DMS153 (cell line): ENCODE results near the gene DNAH10.
A peak's percentile ranks its signal among the peaks of the same experiment; 100 is the strongest.

Experiments used
- DNase-seq: peaks from one replicate; lab custom pipeline; 2025; lab: John Stamatoyannopoulos, UW

Gene DNAH10

DNA sequence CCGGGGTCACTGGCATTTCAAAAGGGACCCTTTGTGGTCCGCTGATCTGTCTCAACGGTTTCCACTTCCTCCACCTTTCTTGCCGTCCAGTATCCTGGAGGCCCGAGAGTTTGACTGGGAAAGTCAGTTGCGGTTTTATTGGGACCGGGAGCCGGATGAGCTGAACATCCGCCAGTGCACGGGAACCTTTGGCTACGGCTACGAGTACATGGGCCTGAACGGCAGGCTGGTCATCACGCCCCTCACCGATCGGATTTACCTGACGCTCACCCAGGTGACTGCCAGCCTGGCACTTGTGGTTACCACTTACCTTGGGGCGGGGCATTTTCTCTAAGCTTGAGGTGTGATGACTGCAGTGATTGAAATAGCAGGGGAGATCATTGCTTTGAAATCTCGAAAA lies 83.8 kb downstream of the DNAH10 start:
- no peak for DNase-seq

DNA sequence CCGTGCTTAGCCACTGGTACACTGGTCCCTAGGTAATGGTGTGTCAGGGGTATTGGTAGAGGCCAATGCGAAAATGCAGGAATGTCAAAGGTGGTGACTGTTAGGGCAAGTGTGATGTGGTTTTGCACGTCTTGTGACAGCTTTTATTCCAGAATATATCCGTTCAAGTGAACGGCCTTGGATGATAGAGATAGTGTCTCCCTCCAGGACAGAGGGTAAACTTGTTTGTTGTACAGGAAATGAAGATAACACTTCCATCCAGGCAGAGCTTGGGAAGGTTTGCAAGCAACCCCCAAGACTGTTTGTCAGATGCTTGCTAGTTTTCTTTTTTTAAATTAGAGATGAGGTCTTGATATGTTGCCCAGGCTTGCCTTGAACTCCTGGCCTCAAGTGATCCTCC lies 84.2 kb downstream of the DNAH10 start:
- no peak for DNase-seq

- DNase-seq = no peak
Observed at GRCh38 chr12:123847019-123847418, 84.9 kb downstream of the DNAH10 start.

DNA sequence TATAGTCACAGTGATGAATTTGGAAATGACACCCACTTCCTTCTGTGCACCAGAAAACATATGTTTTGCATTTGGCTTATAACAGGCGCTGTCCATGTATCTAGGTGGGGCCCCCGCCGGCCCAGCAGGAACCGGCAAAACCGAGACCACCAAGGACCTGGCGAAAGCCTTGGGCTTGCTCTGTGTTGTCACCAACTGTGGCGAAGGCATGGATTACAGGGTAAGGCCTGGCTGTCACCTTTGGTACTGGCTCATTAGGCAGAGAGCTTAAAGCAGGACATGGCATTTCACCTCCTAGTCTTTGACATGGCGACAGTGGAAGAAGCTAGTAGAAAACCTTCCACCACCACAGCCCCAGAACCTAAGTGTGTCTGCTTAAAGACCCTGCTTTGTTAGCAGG lies 85.8 kb downstream of the DNAH10 start:
- no peak for DNase-seq

- DNase-seq = no peak
Observed at GRCh38 chr12:123849517-123849916, 87.4 kb downstream of the DNAH10 start.

- no peak for DNase-seq
Observed at GRCh38 chr12:123850246-123851134, 88.4 kb downstream of the DNAH10 start.

DNA sequence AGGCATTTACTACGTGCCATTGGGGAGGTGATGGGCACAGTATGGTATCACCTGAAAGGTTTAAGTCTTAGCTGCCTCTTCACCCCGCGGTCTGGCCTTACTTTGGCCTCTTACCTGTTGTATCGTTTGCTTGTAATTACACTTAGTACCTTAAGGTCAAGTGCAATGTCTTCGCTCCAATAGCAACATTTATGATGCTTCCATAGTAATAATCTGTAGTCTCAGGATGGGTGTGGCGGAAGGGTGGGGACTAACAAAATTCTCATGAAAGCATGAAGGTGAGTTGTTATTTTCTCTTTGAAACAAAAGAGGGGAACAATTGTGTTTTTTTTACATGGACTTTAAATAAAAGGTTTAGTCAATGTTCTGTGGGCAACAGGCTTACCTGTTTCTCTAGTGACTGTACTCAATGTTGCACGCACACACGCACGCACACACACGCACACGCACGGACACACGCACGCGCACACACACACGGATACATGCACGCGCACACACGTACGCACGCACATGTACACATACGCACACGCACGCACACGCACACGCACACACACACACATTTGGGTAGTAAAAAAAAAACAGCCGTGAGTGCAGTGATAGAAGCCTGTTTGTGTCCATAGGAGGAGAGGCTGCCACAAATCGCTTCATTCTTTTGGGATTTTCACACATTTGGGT lies 91.4 kb downstream of the DNAH10 start:
- DNase-seq = no peak

GRCh38 chr12:123854232-123854631 lies 92.1 kb downstream of the DNAH10 start:
- no peak for DNase-seq

DNA sequence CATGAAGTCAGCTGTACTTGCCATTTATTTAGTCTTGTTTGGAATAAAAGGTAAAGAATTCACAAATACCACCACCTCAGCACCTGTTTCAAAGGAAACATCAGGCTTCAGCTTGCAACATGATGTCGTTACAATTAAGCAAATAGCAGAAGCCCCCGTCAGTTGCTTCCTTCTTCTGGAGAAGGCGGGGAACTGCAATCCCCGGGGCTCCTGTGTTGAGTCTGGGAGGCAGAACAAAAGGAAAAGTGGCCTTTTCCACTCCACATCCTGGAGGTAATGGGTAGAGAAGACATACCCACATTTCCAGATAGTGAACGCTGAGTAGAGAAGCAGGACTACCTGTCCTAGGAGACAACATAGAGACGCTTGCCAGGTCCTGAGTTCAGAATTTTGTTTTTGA lies 92.8 kb downstream of the DNAH10 start:
- DNase-seq = no peak

- no peak for DNase-seq
Observed at GRCh38 chr12:123856681-123857080, 94.6 kb downstream of the DNAH10 start.

GRCh38 chr12:123858176-123858575 lies 96.1 kb downstream of the DNAH10 start:
- no peak for DNase-seq

- DNase-seq = no peak
Observed at GRCh38 chr12:123859035-123859434, 96.9 kb downstream of the DNAH10 start.

DNA sequence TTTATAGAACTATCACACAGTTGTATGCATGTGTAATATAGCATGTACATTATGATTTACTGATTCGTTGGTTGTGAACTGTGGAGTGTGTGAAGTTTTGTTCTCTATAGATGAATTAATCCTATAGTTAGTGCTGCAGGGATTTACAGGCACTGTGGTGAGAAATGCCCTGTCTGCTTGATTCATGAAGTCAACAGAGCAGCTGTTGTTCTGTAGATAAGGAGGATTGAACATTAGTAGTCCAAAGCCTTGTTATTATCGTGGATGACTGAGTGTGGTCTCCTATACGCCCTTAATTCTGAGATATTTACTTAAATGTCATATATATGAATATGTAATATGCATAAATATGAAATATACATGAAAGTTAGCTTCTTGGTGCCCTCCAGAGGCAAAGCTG lies 98.3 kb downstream of the DNAH10 start:
- DNase-seq = no peak

GRCh38 chr12:123861392-123861791 lies 99.3 kb downstream of the DNAH10 start:
- DNase-seq = no peak

GRCh38 chr12:123867141-123867540 lies 105.0 kb downstream of the DNAH10 start:
- no peak for DNase-seq

DNA sequence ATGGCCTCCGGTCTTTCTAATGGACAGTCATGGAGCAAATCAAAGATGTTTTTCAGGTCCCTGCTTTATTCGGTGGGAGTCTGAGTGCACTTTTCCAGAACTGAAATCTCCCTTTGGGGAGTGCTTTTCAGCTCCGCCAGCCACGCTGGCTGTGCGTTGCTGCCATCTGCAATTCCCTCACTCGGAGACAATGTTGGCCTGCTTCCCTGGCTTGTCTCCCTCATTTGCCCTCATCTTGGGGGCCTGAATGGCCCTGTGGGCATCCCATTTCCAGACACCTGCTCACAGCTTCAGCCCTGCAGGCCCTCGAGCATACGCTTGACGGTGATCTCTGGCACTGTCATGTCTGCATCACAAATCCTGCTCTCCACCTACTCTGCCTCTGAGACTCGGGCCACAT lies 106.7 kb downstream of the DNAH10 start:
- no peak for DNase-seq

DNA sequence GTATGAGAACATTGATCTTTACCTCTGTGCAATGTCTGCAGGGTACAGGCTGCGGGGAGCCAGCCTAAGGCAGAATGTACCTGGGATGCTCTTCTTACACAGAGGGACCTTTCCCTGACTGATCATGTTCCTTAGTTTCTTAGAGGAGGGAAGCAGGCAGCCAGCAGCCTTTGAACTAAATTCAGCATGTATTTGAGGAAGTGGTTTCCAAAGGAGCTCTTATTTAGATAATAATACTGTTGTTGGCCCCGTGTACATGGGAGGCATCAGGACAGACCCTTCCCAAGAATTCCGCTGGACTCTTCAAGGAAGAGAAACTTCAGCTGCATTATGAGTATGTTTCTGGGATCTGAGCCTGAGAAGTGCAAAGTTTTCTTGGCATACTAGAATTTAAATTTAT lies 111.7 kb downstream of the DNAH10 start:
- DNase-seq = no peak

DNA sequence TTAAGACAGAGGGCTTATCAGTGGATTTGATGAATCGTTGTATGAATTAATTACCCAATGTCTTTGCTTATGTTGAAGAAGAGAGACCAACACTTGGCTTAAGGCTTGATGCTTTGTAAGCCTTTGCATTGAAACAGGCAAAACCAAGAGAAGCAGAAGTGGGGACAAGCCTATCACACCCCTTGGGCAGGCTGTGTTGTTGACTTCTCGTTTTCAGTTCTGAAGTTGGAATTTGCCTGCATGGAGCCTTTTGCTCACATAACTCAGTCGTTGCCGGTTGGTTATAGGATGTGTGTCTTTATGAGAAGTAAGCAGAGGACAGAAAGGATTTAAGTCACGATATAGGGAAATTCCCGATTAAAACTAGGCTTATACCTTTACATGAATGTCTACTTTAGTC lies 115.9 kb downstream of the DNAH10 start:
- DNase-seq = no peak

- no peak for DNase-seq
Observed at GRCh38 chr12:123879101-123879500, 117.0 kb downstream of the DNAH10 start.

GRCh38 chr12:123879691-123880090 lies 117.6 kb downstream of the DNAH10 start:
- no peak for DNase-seq

DNA sequence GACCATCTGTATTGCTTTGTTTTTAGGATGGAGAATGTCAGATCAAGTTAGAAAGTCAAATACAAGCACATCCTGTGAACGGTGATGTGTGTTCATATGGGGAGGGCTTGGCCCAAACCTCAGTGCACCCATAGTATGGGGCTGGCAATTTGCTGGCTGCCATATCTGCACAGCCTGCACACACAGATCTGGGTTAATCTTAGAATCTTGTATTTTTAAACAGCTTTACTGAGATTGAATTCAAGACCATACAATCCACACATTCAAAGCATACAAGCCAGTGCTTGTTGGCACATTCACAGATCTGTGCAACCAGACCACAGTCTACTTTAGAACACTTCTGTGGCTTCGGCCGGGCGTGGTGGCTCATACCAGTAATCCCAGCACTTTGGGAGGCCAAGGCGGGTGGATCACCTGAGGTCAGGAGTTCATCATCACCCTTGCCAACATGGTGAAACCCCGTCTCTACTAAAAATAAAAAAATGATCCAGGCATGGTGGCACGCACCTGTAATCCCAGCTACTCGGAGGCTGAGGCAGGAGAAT lies 120.1 kb downstream of the DNAH10 start:
- no peak for DNase-seq

DNA sequence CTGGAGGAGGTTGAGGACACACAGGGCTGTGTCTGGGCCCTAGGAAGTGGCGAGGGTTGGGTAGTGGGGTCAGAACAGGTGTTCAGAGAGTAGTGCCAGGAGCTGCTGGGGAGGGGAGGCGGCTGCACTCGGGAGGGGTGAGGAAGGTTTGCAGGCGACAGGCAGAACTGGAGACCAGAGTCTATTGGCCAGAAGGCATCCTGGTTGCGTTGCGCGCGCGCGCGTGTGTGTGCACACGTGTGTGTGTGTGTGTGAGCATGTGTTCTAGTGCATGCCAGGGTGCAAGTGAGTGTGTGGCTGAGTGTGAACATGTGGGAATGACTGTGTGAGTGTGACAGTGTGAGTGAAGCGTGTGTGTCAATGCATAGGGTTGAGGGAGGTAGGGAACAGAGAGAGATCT lies 124.2 kb downstream of the DNAH10 start:
- DNase-seq = no peak

GRCh38 chr12:123886931-123887582 lies 125.0 kb downstream of the DNAH10 start:
- DNase-seq = peak; percentile 49
